ENCODE results near the gene FBXL20. TPM values are rescaled to one million over a fixed set of nuclear protein-coding genes. Genes with fewer than 3 reads are reported as not detected.

Gene FBXL20
- total RNA-seq, 3 donors from 2014 or later (not counting 1 experiment from before 2014, with no cell fraction given): 25.5 to 34.2 (median 32.4) TPM

DNA sequence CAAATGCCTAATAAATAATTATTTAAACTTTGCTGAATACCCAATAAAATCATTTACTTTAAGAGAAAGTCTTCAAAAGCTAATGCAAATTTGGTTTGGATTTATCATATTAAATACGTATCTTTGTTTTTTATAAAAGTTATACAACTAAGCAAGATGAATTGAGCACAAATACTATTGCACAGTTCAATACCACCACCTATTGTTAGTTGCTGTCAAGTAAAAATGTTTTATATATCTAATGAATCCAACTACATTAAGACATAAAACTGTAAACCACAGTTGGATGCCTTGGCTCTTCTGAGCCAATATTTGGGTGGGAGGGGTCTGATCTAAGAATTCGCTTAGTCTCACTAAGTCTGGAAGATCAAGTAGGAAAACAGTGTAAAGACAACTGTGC, 7.7 kb downstream of the FBXL20 start:
- Mint-ChIP-seq H3K4me1 (peaks cover 10 to 13% of the 10 kb centered on the region in 2 donors), H3K36me3 (no peaks in the 10 kb centered on the region), H3K27me3 (ENCODE audit: low read depth in 2 of 2) (no peaks in the 10 kb centered on the region), H3K4me3 (no peak overlapping the region), H3K9me3 (no peaks in the 10 kb centered on the region), H3K27ac (no peak overlapping the region)
- 100% methylated on average over 1 of the region's 2 CpGs for WGBS (ENCODE audit: insufficient coverage)
- DNase-seq (no peak), ATAC-seq (no peak)
- no peaks in the 10 kb centered on the region for H3K4me1 ChIP-seq (ENCODE audit: control insufficient read depth, insufficient read depth, low read length)
- intact Hi-C loops (cut with micrococcal nuclease): no loop called here
- H3K9me3 ChIP-seq (ENCODE audit: control insufficient read depth, insufficient read depth, low read length): no peaks in the 10 kb centered on the region
- TF ChIP-seq, protein P1, sequence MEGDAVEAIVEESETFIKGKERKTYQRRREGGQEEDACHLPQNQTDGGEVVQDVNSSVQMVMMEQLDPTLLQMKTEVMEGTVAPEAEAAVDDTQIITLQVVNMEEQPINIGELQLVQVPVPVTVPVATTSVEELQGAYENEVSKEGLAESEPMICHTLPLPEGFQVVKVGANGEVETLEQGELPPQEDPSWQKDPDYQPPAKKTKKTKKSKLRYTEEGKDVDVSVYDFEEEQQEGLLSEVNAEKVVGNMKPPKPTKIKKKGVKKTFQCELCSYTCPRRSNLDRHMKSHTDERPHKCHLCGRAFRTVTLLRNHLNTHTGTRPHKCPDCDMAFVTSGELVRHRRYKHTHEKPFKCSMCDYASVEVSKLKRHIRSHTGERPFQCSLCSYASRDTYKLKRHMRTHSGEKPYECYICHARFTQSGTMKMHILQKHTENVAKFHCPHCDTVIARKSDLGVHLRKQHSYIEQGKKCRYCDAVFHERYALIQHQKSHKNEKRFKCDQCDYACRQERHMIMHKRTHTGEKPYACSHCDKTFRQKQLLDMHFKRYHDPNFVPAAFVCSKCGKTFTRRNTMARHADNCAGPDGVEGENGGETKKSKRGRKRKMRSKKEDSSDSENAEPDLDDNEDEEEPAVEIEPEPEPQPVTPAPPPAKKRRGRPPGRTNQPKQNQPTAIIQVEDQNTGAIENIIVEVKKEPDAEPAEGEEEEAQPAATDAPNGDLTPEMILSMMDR (IDR thresholded peaks at IDR 0.05): no peak
- no peaks in the 10 kb centered on the region for H3K36me3 ChIP-seq (ENCODE audit: control insufficient read depth, insufficient read depth, low read length)
- no peaks in the 10 kb centered on the region for H3K27me3 ChIP-seq (ENCODE audit: control insufficient read depth, insufficient read depth, low read length)
- no peak overlapping the region for H3K4me3 ChIP-seq (ENCODE audit: low read length)
- H3K27ac ChIP-seq (ENCODE audit: low read length): no peak overlapping the region

DNA sequence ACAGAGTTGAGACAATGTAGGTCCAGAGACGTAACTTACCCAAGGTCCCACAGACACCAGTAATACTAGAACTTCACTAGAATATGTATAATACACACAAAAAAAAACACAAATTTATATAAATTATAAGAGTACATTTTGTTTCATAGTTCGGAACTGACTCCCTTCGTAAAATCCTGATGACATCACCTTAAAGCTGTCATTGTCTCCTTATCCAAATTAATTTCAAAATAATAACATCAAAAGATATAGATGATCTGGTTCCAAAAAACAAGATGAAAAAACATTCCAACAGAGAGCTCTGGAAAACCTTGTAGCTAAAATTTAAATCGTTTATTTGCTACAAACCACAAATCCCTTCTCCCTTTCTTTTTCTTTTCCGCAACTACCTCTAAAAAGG, 10.0 kb downstream of the FBXL20 start:
- no peak overlapping the region for H3K27ac ChIP-seq (ENCODE audit: low read length)
- no peaks in the 10 kb centered on the region for H3K4me1 ChIP-seq (ENCODE audit: control insufficient read depth, insufficient read depth, low read length)
- no peaks in the 10 kb centered on the region for H3K9me3 Mint-ChIP-seq
- no peak overlapping the region for H3K27ac Mint-ChIP-seq
- H3K36me3 ChIP-seq (ENCODE audit: control insufficient read depth, insufficient read depth, low read length): peaks cover 4% of the 10 kb centered on the region
- H3K4me3 ChIP-seq (ENCODE audit: low read length): no peak overlapping the region
- no peaks in the 10 kb centered on the region for H3K27me3 Mint-ChIP-seq (ENCODE audit: low read depth in 2 of 2)
- no peaks in the 10 kb centered on the region for H3K36me3 Mint-ChIP-seq
- no peaks in the 10 kb centered on the region for H3K9me3 ChIP-seq (ENCODE audit: control insufficient read depth, insufficient read depth, low read length)
- TF ChIP-seq, protein P1 (IDR thresholded peaks at IDR 0.05): no peak
- DNase-seq (no peak), ATAC-seq (no peak)
- H3K4me1 Mint-ChIP-seq: peaks cover 6 to 10% of the 10 kb centered on the region in 2 donors
- intact Hi-C loops (cut with micrococcal nuclease): no loop called here
- H3K27me3 ChIP-seq (ENCODE audit: control insufficient read depth, insufficient read depth, low read length): no peaks in the 10 kb centered on the region
- H3K4me3 Mint-ChIP-seq: no peak overlapping the region
- 89% methylated on average over 3 of the region's 5 CpGs for WGBS (ENCODE audit: insufficient coverage)

DNA sequence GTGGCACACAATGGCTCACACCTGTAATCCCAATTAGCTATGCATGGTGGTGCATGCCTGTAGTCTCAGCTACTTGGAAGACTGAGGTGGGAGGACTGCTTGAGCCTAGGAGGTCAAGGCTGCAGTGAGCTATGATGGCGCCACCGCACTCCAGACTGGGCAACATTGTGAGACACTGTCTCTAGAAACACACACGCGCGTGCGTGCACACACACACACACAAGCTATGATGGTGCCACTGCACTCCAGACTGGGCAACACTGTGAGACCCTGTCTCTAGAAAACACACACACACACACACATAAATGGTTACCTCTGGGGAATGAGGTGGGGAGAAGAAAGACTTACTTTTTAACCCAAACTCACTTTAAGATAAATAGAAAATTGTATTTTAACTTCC, 16.4 kb downstream of the FBXL20 start:
- H3K4me1 ChIP-seq (ENCODE audit: control insufficient read depth, insufficient read depth, low read length): no peaks in the 10 kb centered on the region
- H3K27ac ChIP-seq (ENCODE audit: low read length): no peak overlapping the region
- no peaks in the 10 kb centered on the region for H3K27me3 ChIP-seq (ENCODE audit: control insufficient read depth, insufficient read depth, low read length)
- DNase-seq: no peak
- TF ChIP-seq, protein P1 (IDR thresholded peaks at IDR 0.05): no peak
- intact Hi-C loops (cut with micrococcal nuclease): no loop called here
- H3K9me3 ChIP-seq (ENCODE audit: control insufficient read depth, insufficient read depth, low read length): no peaks in the 10 kb centered on the region
- peaks cover 4% of the 10 kb centered on the region for H3K36me3 ChIP-seq (ENCODE audit: control insufficient read depth, insufficient read depth, low read length)
- H3K27ac Mint-ChIP-seq: no peak overlapping the region
- ATAC-seq: no peak
- WGBS (ENCODE audit: insufficient coverage): 100% methylated on average over 6 of the region's 6 CpGs
- no peak overlapping the region for H3K4me3 ChIP-seq (ENCODE audit: low read length)
- H3K27me3 Mint-ChIP-seq (ENCODE audit: low read depth in 2 of 2): no peaks in the 10 kb centered on the region
- H3K4me3 Mint-ChIP-seq: no peak overlapping the region
- no peaks in the 10 kb centered on the region for H3K36me3 Mint-ChIP-seq
- H3K4me1 Mint-ChIP-seq: peaks cover 5 to 16% of the 10 kb centered on the region in 2 donors
- H3K9me3 Mint-ChIP-seq: no peaks in the 10 kb centered on the region

DNA sequence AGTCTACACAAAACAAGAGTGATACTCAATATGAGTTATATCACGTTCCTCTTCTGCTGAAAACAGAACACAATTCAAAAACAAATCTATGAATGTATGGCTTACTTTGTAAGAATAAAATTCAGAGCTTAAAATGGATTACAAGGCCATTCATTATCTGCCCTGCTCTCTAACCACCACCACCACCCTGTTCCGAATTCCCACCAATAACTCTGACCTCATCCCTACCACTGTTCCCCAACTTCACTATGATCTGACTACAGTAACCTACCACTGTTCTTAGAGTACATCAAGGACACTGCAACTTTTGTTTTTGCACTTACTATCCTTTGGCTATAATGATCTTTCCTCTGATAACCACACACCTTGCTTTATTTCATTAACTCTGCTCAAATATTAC, 21.3 kb downstream of the FBXL20 start:
- Mint-ChIP-seq H3K4me3 (no peak overlapping the region), H3K27me3 (ENCODE audit: low read depth in 2 of 2) (no peaks in the 10 kb centered on the region), H3K27ac (no peak overlapping the region), H3K36me3 (no peaks in the 10 kb centered on the region), H3K4me1 (peaks cover 29 to 35% of the 10 kb centered on the region in 2 donors), H3K9me3 (no peaks in the 10 kb centered on the region)
- H3K36me3 ChIP-seq (ENCODE audit: control insufficient read depth, insufficient read depth, low read length): no peaks in the 10 kb centered on the region
- intact Hi-C loops (cut with micrococcal nuclease): no loop called here
- WGBS (ENCODE audit: insufficient coverage): 86% methylated on average over 1 of the region's 2 CpGs
- DNase-seq (no peak), ATAC-seq (no peak)
- H3K27ac ChIP-seq (ENCODE audit: low read length): no peak overlapping the region
- TF ChIP-seq, protein P1 (IDR thresholded peaks at IDR 0.05): no peak
- H3K27me3 ChIP-seq (ENCODE audit: control insufficient read depth, insufficient read depth, low read length): no peaks in the 10 kb centered on the region
- H3K4me1 ChIP-seq (ENCODE audit: control insufficient read depth, insufficient read depth, low read length): peaks cover 9% of the 10 kb centered on the region
- no peak overlapping the region for H3K4me3 ChIP-seq (ENCODE audit: low read length)
- no peaks in the 10 kb centered on the region for H3K9me3 ChIP-seq (ENCODE audit: control insufficient read depth, insufficient read depth, low read length)

All from natural killer cell (primary cell).